ENCODE data around the gene LHFPL4.

Gene LHFPL4

DNA sequence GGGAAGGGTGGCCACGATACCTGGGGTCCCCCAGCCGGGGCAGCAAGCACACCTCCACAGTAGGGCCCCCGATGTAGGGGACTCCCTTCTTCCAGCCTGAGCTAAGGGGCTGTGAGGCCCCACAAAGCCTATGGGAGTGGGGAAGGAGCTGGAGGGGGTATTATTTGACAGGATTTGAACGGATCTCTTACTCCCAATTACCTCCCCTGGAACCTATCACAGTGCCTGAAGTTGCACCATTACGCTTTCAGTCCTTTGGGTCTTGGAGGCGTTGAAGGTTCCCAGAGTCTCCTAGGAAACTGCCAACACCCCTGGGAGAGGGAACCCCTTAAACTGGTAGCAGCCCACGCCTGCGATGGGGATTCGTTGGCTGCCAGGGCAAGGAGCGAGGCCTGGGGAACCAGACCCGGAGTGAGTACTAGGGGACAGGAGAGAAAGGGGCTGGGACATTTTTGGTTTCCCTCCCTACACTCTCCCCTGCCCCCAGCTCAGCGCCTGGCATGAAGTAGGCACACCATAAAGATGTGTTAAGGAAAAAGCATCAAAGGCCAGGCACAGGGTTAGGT lies 409 bp upstream of the LHFPL4 start:
- Mint-ChIP-seq H3K36me3 (peaks cover 4% of the 10 kb centered on the region), H3K4me1 (peaks cover 3% of the 10 kb centered on the region), H3K27me3 (peaks cover 50% of the 10 kb centered on the region), H3K4me3 (no peak overlapping the region), H3K9me3 (peaks cover 17% of the 10 kb centered on the region), H3K27ac (no peak overlapping the region)

DNA sequence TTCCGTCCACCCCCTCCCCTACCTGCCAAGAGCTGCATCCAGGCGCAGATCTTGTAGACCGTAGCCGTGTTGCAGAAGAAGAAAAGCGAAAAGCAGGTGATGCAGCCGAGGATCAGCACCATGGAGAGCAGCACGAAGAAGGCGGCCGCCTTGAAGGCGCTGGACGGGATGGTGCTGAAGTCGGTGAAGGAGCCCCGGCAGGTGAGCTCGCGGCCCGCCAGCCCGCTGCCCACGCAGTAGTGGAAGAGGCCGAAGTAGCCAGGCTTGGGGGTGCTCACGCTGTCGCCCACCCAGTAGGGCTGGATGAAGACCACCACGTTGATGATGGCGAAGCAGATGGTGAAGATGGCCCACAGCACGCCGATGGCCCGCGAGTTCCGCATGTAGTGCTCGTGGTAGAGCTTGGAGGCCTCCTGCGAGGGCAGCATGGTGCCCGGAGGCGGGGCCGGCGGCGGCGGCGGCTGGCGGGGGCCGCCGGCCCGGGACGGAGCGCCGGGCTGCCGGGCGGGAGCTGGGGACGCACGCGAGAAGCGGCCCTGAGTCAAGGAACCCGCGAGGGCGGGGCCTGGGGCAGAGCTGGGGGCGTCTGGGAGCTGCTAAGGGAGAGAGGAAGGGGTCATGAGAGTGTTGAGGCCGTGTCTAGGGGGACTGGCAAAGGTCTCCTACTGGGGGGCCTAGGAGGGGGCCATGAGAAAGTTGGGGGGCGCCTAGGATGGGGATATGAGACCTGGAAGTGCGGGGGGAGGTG lies 1.2 kb downstream of the LHFPL4 start:
- H3K36me3 Mint-ChIP-seq, result peaks cover 4% of the 10 kb centered on the region
- H3K4me1 Mint-ChIP-seq, result peaks cover 3% of the 10 kb centered on the region
- H3K27ac Mint-ChIP-seq, result no peak overlapping the region
- peaks cover 51% of the 10 kb centered on the region for H3K27me3 Mint-ChIP-seq
- H3K4me3 Mint-ChIP-seq, result no peak overlapping the region
- peaks cover 8% of the 10 kb centered on the region for H3K9me3 Mint-ChIP-seq

DNA sequence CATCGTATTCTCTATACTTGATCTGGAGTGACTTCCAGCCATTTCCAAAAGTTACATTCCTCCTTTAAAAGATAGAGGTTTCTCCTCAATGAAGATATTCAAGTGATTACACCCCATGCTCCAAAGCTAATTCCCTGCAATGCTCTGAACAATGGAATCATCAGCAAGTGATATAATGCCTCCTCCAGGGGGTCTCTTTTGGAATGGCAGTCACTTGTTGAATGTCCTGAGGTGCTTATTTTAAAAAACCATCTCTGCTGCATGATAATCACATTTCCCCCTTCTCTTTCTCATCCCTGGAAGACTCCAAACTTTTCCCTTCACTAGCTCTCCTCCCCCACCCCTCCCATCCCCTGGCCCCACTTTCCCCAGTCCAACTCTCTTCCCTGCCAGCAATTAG lies 2.6 kb downstream of the LHFPL4 start:
- H3K9me3 Mint-ChIP-seq, result peaks cover 6% of the 10 kb centered on the region
- H3K4me1 Mint-ChIP-seq, result peaks cover 3% of the 10 kb centered on the region

DNA sequence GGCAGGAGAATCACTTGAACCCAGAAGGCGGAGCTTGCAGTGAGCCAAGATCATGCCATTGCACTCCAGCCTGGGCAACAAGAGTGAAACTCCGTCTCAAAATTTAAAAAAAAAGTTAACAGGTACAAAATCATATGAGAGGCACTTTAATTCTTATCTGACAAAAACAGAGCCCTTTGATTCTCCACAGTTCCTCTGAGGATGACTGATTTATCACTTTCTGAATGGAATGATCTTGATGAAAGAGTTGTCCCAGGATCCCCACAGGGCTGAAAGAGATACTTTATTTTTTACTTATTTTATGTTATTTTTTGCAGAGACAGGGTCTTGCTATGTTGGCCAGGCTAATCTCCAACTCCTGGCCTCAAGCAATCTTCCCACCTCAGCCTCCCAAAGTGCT lies 4.0 kb downstream of the LHFPL4 start:
- peaks cover 3% of the 10 kb centered on the region for H3K4me1 Mint-ChIP-seq
- peaks cover 6% of the 10 kb centered on the region for H3K9me3 Mint-ChIP-seq
- H3K27ac Mint-ChIP-seq, result no peak overlapping the region
- H3K36me3 Mint-ChIP-seq, result peaks cover 2% of the 10 kb centered on the region
- H3K4me3 Mint-ChIP-seq, result no peak overlapping the region
- peaks cover 47% of the 10 kb centered on the region for H3K27me3 Mint-ChIP-seq

More for the DNA sequence above, 2.6 kb downstream of the LHFPL4 start:
- H3K27ac Mint-ChIP-seq, result no peak overlapping the region
- peaks cover 52% of the 10 kb centered on the region for H3K27me3 Mint-ChIP-seq
- no peak overlapping the region for H3K4me3 Mint-ChIP-seq
- H3K36me3 Mint-ChIP-seq, result peaks cover 2% of the 10 kb centered on the region

DNA sequence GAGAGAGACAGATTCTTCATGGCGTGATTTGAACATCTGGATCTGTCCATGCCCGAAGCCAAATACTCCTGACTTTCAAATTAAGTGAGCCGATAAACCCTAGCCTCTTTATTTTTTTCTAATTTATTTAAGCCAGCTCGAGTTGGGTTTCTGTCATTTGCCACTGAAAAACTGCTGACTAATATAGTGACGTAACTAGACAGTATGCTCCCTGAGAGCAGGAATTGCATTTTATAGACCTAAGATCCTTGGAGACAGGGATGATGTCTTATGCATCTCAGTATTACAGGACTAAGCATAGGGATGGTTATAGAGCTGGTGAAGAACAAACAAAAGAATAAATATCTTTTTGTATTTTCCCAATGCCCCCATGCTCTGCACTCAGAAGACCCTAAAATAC lies 4.6 kb downstream of the LHFPL4 start:
- Mint-ChIP-seq H3K36me3 (peaks cover 2% of the 10 kb centered on the region), H3K4me1 (peaks cover 3% of the 10 kb centered on the region), H3K9me3 (peaks cover 6% of the 10 kb centered on the region), H3K27ac (no peak overlapping the region), H3K27me3 (peaks cover 44% of the 10 kb centered on the region), H3K4me3 (no peak overlapping the region)

DNA sequence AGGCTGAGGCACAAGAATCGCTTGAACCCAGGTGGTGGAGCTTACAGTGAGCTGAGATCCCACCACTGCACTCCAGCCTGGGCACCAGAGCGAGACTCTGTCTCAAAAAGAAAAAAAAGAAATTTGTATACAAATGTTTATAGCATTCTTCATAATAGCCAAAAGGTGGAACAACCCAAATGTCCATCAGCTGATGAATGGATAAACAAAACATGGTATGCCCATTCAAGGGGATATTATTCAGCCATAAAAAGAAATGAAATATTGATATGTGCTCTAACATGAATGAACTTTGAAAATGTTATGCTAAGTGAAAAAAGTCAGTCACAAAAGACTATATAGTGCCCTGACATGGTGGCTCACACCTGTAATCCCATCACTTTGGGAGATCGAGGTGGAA lies 11.4 kb downstream of the LHFPL4 start:
- Mint-ChIP-seq H3K36me3 (no peaks in the 10 kb centered on the region), H3K4me3 (no peak overlapping the region), H3K27ac (no peak overlapping the region), H3K9me3 (no peaks in the 10 kb centered on the region), H3K4me1 (no peaks in the 10 kb centered on the region), H3K27me3 (peaks cover 15% of the 10 kb centered on the region)

DNA sequence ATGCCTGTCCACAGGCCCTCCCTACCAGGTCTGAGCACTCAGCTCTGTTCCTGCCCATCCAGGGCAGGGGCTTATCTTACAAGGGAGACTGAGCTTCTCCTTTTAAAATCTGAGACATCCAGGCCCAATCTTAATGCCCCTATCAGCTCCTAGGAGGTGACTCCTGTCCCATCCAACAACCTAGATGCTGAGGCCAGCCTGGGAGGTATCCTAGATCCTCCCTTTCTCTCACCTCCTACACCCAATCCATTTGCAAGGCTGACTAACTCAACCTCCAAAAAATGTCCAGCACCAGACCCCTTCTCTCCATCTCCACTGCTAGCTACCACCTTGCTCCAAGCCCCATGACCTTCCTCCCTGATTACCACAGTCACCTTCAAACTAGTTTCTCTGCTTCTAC lies 17.4 kb downstream of the LHFPL4 start:
- Mint-ChIP-seq H3K27ac (no peak overlapping the region), H3K4me3 (no peak overlapping the region), H3K9me3 (no peaks in the 10 kb centered on the region), H3K27me3 (peaks cover 8% of the 10 kb centered on the region), H3K4me1 (no peaks in the 10 kb centered on the region), H3K36me3 (no peaks in the 10 kb centered on the region)

DNA sequence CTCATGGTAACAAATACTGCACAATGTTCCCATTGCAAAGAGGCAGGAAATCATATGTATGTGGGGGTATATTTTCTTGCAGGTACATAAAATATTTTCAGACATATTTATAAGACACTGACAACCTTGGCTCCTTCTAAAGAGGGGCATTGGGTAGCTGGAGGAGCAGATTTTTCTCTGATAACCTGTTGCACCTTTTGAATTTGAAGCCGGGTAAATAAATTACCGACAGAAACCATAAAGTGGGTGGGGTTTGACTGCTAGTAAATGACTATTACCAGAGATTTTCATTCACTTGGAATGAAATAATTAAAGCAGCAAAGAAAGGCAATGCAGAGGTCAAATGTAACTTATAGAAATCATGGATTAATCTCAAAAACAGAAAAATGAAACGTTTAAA lies 19.2 kb downstream of the LHFPL4 start:
- H3K4me3 Mint-ChIP-seq, result no peak overlapping the region
- no peak overlapping the region for H3K27ac Mint-ChIP-seq
- no peaks in the 10 kb centered on the region for H3K9me3 Mint-ChIP-seq
- no peaks in the 10 kb centered on the region for H3K36me3 Mint-ChIP-seq
- peaks cover 7% of the 10 kb centered on the region for H3K27me3 Mint-ChIP-seq
- H3K4me1 Mint-ChIP-seq, result no peaks in the 10 kb centered on the region

DNA sequence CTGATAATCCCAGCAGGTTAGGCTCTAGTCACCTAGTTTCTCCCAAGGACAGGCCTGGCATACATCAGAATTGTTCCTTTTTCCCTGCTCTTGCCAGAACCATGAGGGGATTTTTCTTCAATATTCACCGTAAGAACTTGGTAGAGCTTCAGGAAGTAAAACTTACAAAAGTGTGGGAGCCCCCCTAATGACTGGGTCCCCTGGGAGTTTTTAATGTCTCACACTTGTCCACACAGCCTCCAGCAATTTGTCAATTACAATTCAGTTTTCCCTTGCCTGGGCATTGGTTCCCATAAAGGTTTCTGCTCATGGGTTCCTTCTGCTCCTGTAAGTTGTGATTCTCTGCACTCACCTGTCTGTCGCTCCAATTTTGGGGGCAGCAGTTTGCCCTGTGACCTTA lies 28.5 kb downstream of the LHFPL4 start:
- H3K27me3 Mint-ChIP-seq, result peaks cover 25% of the 10 kb centered on the region
- H3K27ac Mint-ChIP-seq, result no peak overlapping the region
- H3K9me3 Mint-ChIP-seq, result peaks cover 11% of the 10 kb centered on the region
- no peaks in the 10 kb centered on the region for H3K4me1 Mint-ChIP-seq
- H3K36me3 Mint-ChIP-seq, result no peaks in the 10 kb centered on the region
- H3K4me3 Mint-ChIP-seq, result no peak overlapping the region

DNA sequence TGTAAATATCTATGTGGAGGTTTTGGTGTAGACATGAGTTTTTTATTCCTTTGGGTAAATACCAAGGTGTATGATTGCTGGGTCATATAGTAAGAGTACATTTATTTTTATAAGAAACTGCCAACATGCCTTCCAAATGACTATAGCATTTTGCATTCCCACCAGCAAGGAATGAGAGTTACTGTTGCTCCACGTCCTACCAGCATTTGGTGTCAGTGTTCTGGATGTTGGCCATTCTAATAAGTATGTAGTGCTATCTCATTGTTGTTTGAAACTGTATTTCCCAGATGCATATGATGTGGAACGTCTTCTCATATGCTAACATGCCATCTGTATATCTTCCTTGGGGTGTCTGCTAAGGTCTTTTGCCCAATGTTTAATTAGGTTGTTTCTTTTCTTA lies 38.7 kb downstream of the LHFPL4 start:
- H3K9me3 Mint-ChIP-seq, result no peaks in the 10 kb centered on the region
- no peak overlapping the region for H3K4me3 Mint-ChIP-seq
- H3K27me3 Mint-ChIP-seq, result peaks cover 6% of the 10 kb centered on the region
- H3K4me1 Mint-ChIP-seq, result no peaks in the 10 kb centered on the region
- H3K27ac Mint-ChIP-seq, result no peak overlapping the region
- no peaks in the 10 kb centered on the region for H3K36me3 Mint-ChIP-seq

DNA sequence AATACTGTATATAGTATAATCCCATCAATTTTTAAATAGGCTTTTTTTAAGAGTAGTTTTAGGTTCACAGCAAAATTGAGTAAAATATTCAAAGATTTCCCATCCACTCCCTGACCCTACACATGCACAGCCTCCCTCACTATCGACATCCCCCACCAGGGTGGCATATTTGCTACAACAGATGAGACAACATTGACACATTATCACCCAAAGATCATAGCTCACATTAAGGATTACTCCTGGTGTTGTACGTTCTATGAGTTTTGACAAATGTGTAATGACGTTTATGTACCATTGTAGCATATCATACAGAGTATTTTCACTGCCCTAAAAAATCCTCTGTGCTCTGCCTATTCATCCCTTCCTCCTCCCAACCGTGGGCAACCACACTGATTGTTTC lies 39.3 kb downstream of the LHFPL4 start:
- Mint-ChIP-seq H3K4me1 (no peaks in the 10 kb centered on the region), H3K4me3 (no peak overlapping the region), H3K27ac (no peak overlapping the region), H3K27me3 (peaks cover 5% of the 10 kb centered on the region), H3K9me3 (no peaks in the 10 kb centered on the region), H3K36me3 (no peaks in the 10 kb centered on the region)

DNA sequence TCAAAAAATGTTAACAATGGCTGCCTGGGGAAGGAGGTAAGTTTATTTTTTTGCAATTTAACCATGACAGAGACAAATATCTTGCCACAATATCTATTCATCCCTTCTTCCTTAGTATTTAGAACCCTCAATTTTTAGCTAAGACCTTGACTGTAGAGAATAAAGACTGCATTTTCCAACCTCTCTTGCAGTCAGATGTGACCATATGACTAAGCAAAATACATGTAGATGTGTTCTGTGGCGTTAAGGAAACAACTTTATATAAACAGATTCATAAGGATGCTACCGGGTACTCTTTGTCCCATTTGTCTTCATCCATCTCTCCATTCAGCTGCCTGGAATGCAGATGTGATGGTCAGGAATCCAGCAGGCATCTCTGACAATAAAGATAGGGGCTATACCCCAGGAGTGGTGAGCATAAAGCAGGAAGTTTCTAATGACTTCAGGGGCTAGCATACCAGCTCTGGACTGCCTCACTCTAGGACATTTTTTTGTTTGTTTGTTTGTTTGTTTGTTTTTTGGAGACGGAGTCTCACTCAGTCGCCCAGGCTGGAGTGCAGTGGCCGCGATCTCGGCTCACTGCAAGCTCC lies 41.1 kb downstream of the LHFPL4 start:
- H3K27me3 Mint-ChIP-seq, result peaks cover 5% of the 10 kb centered on the region
- no peaks in the 10 kb centered on the region for H3K4me1 Mint-ChIP-seq
- H3K4me3 Mint-ChIP-seq, result no peak overlapping the region
- no peaks in the 10 kb centered on the region for H3K36me3 Mint-ChIP-seq
- H3K27ac Mint-ChIP-seq, result no peak overlapping the region
- H3K9me3 Mint-ChIP-seq, result no peaks in the 10 kb centered on the region

DNA sequence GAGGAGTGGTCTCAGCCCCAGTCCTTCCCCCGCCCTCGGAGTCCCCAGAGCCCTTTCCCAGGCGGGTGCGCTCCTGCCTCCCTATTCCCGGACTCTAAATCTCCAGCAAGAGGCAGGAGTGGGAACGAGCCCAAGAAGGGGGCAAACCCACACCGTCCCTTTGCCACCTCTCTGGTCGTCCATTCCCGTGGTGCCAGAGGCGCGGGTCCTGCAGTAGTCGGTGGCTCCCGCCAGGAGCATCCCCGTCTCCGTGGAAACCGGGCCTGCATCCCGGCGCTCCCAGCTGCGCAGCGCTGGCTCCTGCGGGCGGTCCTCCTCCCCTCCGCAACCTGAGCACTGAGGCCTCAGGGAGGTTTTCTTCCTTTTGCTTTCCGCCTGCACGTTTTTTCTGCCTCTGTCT lies 44.8 kb downstream of the LHFPL4 start:
- no peaks in the 10 kb centered on the region for H3K4me1 Mint-ChIP-seq
- no peak overlapping the region for H3K27ac Mint-ChIP-seq
- H3K36me3 Mint-ChIP-seq, result no peaks in the 10 kb centered on the region
- no peaks in the 10 kb centered on the region for H3K9me3 Mint-ChIP-seq
- no peak overlapping the region for H3K4me3 Mint-ChIP-seq
- peaks cover 8% of the 10 kb centered on the region for H3K27me3 Mint-ChIP-seq

DNA sequence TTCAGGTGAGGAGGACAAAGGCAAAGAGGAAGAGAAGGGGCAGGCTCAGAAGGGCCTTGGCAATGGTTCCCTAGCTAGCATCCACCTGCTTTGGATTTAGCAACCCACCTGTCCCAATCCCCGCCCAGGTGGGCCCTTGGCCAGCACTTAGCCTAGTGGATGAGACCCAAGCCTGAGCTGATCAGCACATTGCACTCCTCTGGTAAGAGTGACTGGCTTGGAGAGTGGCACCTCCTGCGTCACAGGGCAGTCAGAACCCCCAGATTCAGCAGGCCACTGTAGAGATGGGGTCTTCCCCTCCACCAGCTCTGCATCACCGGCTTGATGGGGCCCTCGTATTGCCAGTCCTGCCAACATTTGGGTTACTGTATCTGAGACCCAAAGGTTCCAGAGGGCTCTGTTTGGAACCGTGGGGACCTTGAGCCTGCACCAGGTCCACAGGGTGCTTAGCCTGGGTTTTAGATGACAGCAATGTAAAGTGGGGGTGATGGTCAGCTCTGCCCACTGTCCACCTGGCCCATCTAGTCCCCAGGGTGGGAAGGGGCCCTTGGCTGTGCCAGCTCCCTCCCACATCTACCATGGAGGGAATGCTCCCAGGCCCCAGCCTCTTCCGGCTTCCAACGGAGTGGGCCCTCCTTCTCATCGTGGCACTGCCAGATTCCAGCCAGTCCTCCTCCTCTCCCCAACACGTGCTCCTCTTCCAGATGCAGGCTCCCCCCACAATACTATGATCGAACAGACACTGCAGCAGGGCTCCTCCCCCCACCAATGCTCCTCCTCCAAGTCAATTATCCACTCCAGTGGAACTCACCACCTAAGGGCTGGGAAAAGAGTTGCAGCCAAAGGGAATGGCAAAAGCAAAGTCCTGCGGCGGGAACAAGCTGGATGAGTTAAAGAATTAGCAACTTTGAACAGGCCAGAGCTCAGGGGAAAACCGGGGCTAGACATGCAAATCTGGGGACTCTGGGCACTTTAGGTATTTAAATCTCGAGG lies 45.7 kb downstream of the LHFPL4 start:
- Mint-ChIP-seq H3K36me3 (no peaks in the 10 kb centered on the region), H3K27me3 (peaks cover 8% of the 10 kb centered on the region), H3K27ac (no peak overlapping the region), H3K4me3 (no peak overlapping the region), H3K4me1 (no peaks in the 10 kb centered on the region), H3K9me3 (no peaks in the 10 kb centered on the region)

DNA sequence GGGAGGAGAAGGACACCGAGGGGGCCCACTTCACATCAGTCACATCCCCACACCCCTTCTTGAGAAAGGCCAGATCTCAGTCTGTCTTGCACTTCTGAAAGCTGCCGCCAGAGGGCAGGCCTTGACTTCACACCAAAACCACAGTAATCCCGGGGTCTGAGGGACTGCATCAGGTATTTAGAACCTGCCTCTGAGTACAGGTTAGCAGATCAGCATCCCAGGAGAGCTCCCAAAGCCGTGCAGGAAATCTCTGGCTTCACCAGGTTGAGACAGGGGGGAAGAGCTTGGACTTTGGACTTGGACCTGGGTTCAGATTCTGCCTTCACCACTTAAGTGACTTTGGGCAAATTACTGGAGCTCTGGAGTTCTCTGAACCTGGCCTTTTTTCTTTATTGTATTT lies 50.3 kb downstream of the LHFPL4 start:
- Mint-ChIP-seq H3K4me1 (peaks cover 7% of the 10 kb centered on the region), H3K9me3 (no peaks in the 10 kb centered on the region), H3K4me3 (no peak overlapping the region), H3K27me3 (peaks cover 21% of the 10 kb centered on the region), H3K27ac (no peak overlapping the region), H3K36me3 (no peaks in the 10 kb centered on the region)
